ENCODE results near the gene BST1.

GRCh38 chr4:15737255-15737654 lies 34.4 kb downstream of the BST1 start:
- TF ChIP-seq CTCF (IDR thresholded peaks at IDR 0.05) (no peak), POLR2A (IDR thresholded peaks at IDR 0.05) (no peak)

All from lower leg skin (tissue), 3 donors.